Activated CD8-positive, alpha-beta T cell treated with anti-CD3 and anti-CD28 coated beads, Interleukin-2, amount 10 ng/mL, durations not matched to agents 7 days and 5 days (primary cell): ENCODE results near the gene STARD5. TPM values are rescaled to one million over a fixed set of nuclear protein-coding genes. Genes with fewer than 3 reads are reported as not detected.
A peak's percentile ranks its signal among the peaks of the same experiment; 100 is the strongest.

Experiments used
- ATAC-seq: fragments of 150-1000 bp; cut with Tn5 transposase; one replicate; pipeline ENCODE4 v1.10.0; 2021; ENCODE audit warnings: moderate library complexity
- CTCF ChIA-PET: fragments of 350-600 bp; sonication (Branson Sonifier 250); formaldehyde crosslinking; loops from one replicate; lab custom pipeline; 2021; ENCODE audit warnings: antibody characterized with exemption; lab: Charles Lee
- POLR2A ChIA-PET: fragments of 350-600 bp; sonication (Branson Sonifier 250); formaldehyde crosslinking; loops from one replicate; lab custom pipeline; 2021; ENCODE audit warnings: antibody characterized with exemption; lab: Charles Lee
- DNase-seq: peaks from one replicate; pipeline ENCODE4 v3.0.0-alpha.2; 2020
- H3K27ac Mint-ChIP-seq: one replicate; pipeline ENCODE4 v1.8.0; 2021; ENCODE audit warnings: mild to moderate bottlenecking, mixed read lengths
- H3K27me3 Mint-ChIP-seq: one replicate; pipeline ENCODE4 v1.8.0; 2021; ENCODE audit warnings: low read depth, mixed read lengths
- H3K36me3 Mint-ChIP-seq: one replicate; pipeline ENCODE4 v1.8.0; 2021; ENCODE audit warnings: low read depth, mixed read lengths
- H3K4me1 Mint-ChIP-seq: one replicate; pipeline ENCODE4 v1.8.0; 2021; ENCODE audit warnings: low read depth, mixed read lengths
- H3K4me3 Mint-ChIP-seq: one replicate; pipeline ENCODE4 v1.8.0; 2021; ENCODE audit warnings: mild to moderate bottlenecking, mixed read lengths
- H3K9me3 Mint-ChIP-seq: one replicate; pipeline ENCODE4 v1.8.0; 2022; ENCODE audit warnings: mixed read lengths; ENCODE audit not compliant: insufficient read depth
- total RNA-seq, 2 experiments: library from RNA; stranded (reverse); gene quantifications; one replicate each; pipeline ENCODE4 v1.2.3, GENCODE V29; 2021

STARD5 gene
- total RNA-seq, 2 experiments from 2014 or later: 4.9 to 5.3 TPM

GRCh38 chr15:81274255-81274654 lies 49.7 kb downstream of the STARD5 start:
- H3K27ac Mint-ChIP-seq: no peak overlapping the region
- H3K4me3 Mint-ChIP-seq: no peak overlapping the region
- ATAC-seq (no peak), DNase-seq (peak; percentile 8)
- POLR2A ChIA-PET: interaction anchor here (0.6 to 3.2 kb wide), 6 partner anchors 29 to 132 kb away, joined by 3 to 21 read pairs (median 4); partner anchors contain the start of gene STARD5
- CTCF ChIA-PET: interaction anchor here (0.6 to 4.9 kb wide), 22 partner anchors 8 to 834 kb away, joined by 3 to 243 read pairs (median 10); partner anchors contain the start of gene STARD5
- no peaks in the 10 kb centered on the region for H3K27me3 Mint-ChIP-seq
- peaks cover 19% of the 10 kb centered on the region for H3K36me3 Mint-ChIP-seq
- peaks cover 14% of the 10 kb centered on the region for H3K9me3 Mint-ChIP-seq
- peaks cover 38% of the 10 kb centered on the region for H3K4me1 Mint-ChIP-seq

- no peak overlapping the region for H3K27ac Mint-ChIP-seq
- no peak overlapping the region for H3K4me3 Mint-ChIP-seq
- H3K36me3 Mint-ChIP-seq: peaks cover 19% of the 10 kb centered on the region
- H3K4me1 Mint-ChIP-seq: peaks cover 42% of the 10 kb centered on the region
- ChIA-PET CTCF (interaction anchor here (0.7 to 4.9 kb wide), 18 partner anchors 8 to 274 kb away, joined by 3 to 243 read pairs (median 15); no protein-coding TSS in a partner anchor), POLR2A (interaction anchor here (0.6 to 2.6 kb wide), 3 partner anchors 29 to 133 kb away, joined by 4 to 21 read pairs (median 4); no protein-coding TSS in a partner anchor)
- H3K27me3 Mint-ChIP-seq: no peaks in the 10 kb centered on the region
- peaks cover 14% of the 10 kb centered on the region for H3K9me3 Mint-ChIP-seq
- no peak for ATAC-seq
- peak; percentile 14 for DNase-seq
Observed at GRCh38 chr15:81273855-81274254, 50.1 kb downstream of the STARD5 start.

- Mint-ChIP-seq H3K27ac (no peak overlapping the region), H3K4me1 (peaks cover 49% of the 10 kb centered on the region), H3K36me3 (peaks cover 16% of the 10 kb centered on the region), H3K27me3 (no peaks in the 10 kb centered on the region), H3K9me3 (peaks cover 11% of the 10 kb centered on the region), H3K4me3 (no peak overlapping the region)
- CTCF ChIA-PET: interaction anchor here (1.5 to 4.9 kb wide), 6 partner anchors 10 to 127 kb away, joined by 4 to 243 read pairs (median 18); no protein-coding TSS in a partner anchor
- POLR2A ChIA-PET: interaction anchor here (1.6 kb wide), 1 partner anchor 35 kb away, joined by 4 read pairs; no protein-coding TSS in a partner anchor
- DNase-seq: peak; percentile 10
- ATAC-seq: no peak
Observed at GRCh38 chr15:81273200-81273599, 50.7 kb downstream of the STARD5 start.

GRCh38 chr15:81271761-81272644 lies 51.9 kb downstream of the STARD5 start:
- Mint-ChIP-seq H3K36me3 (peaks cover 10% of the 10 kb centered on the region), H3K27ac (no peak overlapping the region), H3K4me3 (no peak overlapping the region), H3K9me3 (peaks cover 7% of the 10 kb centered on the region), H3K27me3 (no peaks in the 10 kb centered on the region), H3K4me1 (peaks cover 61% of the 10 kb centered on the region)
- DNase-seq (peak; percentile 16), ATAC-seq (no peak)
- CTCF ChIA-PET: interaction anchor here (1.0 to 4.9 kb wide), 3 partner anchors 26 to 129 kb away, joined by 4 to 243 read pairs (median 12); no protein-coding TSS in a partner anchor
- POLR2A ChIA-PET: no interaction called here

- POLR2A ChIA-PET: no interaction called here
Observed at GRCh38 chr15:81270781-81271491, 53.0 kb downstream of the STARD5 start.

GRCh38 chr15:81270188-81270587 lies 53.8 kb downstream of the STARD5 start:
- Mint-ChIP-seq H3K27me3 (no peaks in the 10 kb centered on the region), H3K9me3 (no peaks in the 10 kb centered on the region), H3K4me1 (peaks cover 63% of the 10 kb centered on the region), H3K36me3 (no peaks in the 10 kb centered on the region), H3K27ac (no peak overlapping the region), H3K4me3 (no peak overlapping the region)
- CTCF ChIA-PET: interaction anchor here (1.4 to 11.4 kb wide), 6 partner anchors 16 to 131 kb away, joined by 4 to 430 read pairs (median 46); no protein-coding TSS in a partner anchor
- ATAC-seq (no peak), DNase-seq (peak; percentile 15)
- POLR2A ChIA-PET: no interaction called here

More at GRCh38 chr15:81270781-81271491, 53.0 kb downstream of the STARD5 start:
- no peak for ATAC-seq
- no peak overlapping the region for H3K27ac Mint-ChIP-seq
- DNase-seq: peak; percentile 19
- no peaks in the 10 kb centered on the region for H3K9me3 Mint-ChIP-seq
- H3K4me3 Mint-ChIP-seq: no peak overlapping the region
- CTCF ChIA-PET: interaction anchor here (1.4 to 11.4 kb wide), 4 partner anchors 15 to 130 kb away, joined by 4 to 430 read pairs (median 51); no protein-coding TSS in a partner anchor
- H3K27me3 Mint-ChIP-seq: no peaks in the 10 kb centered on the region
- peaks cover 63% of the 10 kb centered on the region for H3K4me1 Mint-ChIP-seq
- peaks cover under 1% of the 10 kb centered on the region for H3K36me3 Mint-ChIP-seq

- Mint-ChIP-seq H3K27me3 (no peaks in the 10 kb centered on the region), H3K9me3 (no peaks in the 10 kb centered on the region), H3K4me1 (peaks cover 56% of the 10 kb centered on the region), H3K36me3 (no peaks in the 10 kb centered on the region), H3K4me3 (peak overlapping the region; percentile 27), H3K27ac (peak overlapping the region; percentile 86)
- ChIA-PET CTCF (interaction anchor here (0.6 to 11.4 kb wide), 17 partner anchors 14 to 813 kb away, joined by 3 to 430 read pairs (median 5); no protein-coding TSS in a partner anchor), POLR2A (no interaction called here)
- ATAC-seq: peak; percentile 59
- DNase-seq: peak; percentile 63
Observed at GRCh38 chr15:81268881-81269601, 54.9 kb downstream of the STARD5 start.

- ATAC-seq: no peak
- Mint-ChIP-seq H3K27me3 (no peaks in the 10 kb centered on the region), H3K9me3 (no peaks in the 10 kb centered on the region), H3K4me3 (no peak overlapping the region), H3K4me1 (peaks cover 56% of the 10 kb centered on the region), H3K36me3 (no peaks in the 10 kb centered on the region), H3K27ac (peak overlapping the region; percentile 86)
- ChIA-PET POLR2A (no interaction called here), CTCF (interaction anchor here (0.8 to 11.4 kb wide), 14 partner anchors 14 to 812 kb away, joined by 3 to 430 read pairs (median 6); no protein-coding TSS in a partner anchor)
- peak; percentile 15 for DNase-seq
Observed at GRCh38 chr15:81268340-81268739, 55.6 kb downstream of the STARD5 start.

GRCh38 chr15:81265944-81266775 lies 57.8 kb downstream of the STARD5 start:
- POLR2A ChIA-PET: interaction anchor here (0.6 to 1.2 kb wide), 6 partner anchors 26 to 114 kb away, joined by 3 to 4 read pairs (median 4); no protein-coding TSS in a partner anchor
- peak overlapping the region; percentile 63 for H3K27ac Mint-ChIP-seq
- CTCF ChIA-PET: interaction anchor here (0.6 to 11.4 kb wide), 134 partner anchors 9 to 1274 kb away, joined by 3 to 430 read pairs (median 7); partner anchors contain the start of genes ABHD17C, CFAP161, RPS17 and STARD5
- ATAC-seq (peak; percentile 92), DNase-seq (peak; percentile 91)
- no peaks in the 10 kb centered on the region for H3K9me3 Mint-ChIP-seq
- H3K4me1 Mint-ChIP-seq: peaks cover 56% of the 10 kb centered on the region
- no peaks in the 10 kb centered on the region for H3K36me3 Mint-ChIP-seq
- H3K4me3 Mint-ChIP-seq: peak overlapping the region; percentile 49
- no peaks in the 10 kb centered on the region for H3K27me3 Mint-ChIP-seq
